Body of pancreas (tissue), 4 donors: Measurements from ENCODE around the gene STARD3.

Source experiments
- POLR2A ChIP-seq, 3 donors: fragments of 450-650 bp; IDR thresholded peaks; one replicate each; pipeline ENCODE4 v1.6.1; 2016; ENCODE audit warnings: antibody characterized with exemption in 3 of 3, mild to moderate bottlenecking in 2 of 3
- TF ChIP-seq, protein P1 (sequence below), 7 experiments: fragments of 450-650 bp in 4 of 7; fragments of 200-600 bp in 3 of 7; sonication (generic) in 3 of 7; IDR thresholded peaks; one replicate each; pipeline ENCODE4 v1.5.1; 2016 to 2019; ENCODE audit warnings: antibody characterized with exemption in 7 of 7

DNA sequence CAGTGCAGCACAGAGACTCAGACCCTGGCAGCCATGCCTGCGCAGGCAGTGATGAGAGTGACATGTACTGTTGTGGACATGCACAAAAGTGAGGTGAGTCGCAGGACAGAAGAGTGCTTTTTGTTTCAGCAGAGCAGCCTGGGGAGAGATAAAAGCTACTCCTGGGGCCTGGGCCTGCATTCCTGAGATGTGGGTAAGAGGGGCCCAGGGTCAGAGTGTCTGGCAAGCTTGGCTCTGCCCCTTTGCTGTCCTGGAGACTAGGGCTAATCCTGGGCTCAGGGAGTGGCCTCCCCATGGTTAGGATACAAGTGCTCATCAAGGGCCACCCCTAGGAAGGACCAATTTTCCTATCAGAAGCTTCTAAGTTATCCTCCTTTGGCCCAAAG is 58.1 kb downstream of the STARD3 start:
- TF ChIP-seq, protein P1, sequence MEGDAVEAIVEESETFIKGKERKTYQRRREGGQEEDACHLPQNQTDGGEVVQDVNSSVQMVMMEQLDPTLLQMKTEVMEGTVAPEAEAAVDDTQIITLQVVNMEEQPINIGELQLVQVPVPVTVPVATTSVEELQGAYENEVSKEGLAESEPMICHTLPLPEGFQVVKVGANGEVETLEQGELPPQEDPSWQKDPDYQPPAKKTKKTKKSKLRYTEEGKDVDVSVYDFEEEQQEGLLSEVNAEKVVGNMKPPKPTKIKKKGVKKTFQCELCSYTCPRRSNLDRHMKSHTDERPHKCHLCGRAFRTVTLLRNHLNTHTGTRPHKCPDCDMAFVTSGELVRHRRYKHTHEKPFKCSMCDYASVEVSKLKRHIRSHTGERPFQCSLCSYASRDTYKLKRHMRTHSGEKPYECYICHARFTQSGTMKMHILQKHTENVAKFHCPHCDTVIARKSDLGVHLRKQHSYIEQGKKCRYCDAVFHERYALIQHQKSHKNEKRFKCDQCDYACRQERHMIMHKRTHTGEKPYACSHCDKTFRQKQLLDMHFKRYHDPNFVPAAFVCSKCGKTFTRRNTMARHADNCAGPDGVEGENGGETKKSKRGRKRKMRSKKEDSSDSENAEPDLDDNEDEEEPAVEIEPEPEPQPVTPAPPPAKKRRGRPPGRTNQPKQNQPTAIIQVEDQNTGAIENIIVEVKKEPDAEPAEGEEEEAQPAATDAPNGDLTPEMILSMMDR (IDR thresholded peaks at IDR 0.05): no peak
- TF ChIP-seq POLR2A (IDR thresholded peaks at IDR 0.05): no peak
